Muscle layer of duodenum (tissue), 2 donors: Measurements from ENCODE around the gene CHTF18.
A peak's percentile ranks its signal among the peaks of the same experiment; 100 is the strongest.

Source experiments
- H3K27ac ChIP-seq: one replicate; pipeline ENCODE4 v1.7.0; 2013; ENCODE audit warnings: mild to moderate bottlenecking, low read length
- H3K27me3 ChIP-seq: one replicate; pipeline ENCODE4 v1.7.0; 2013; ENCODE audit warnings: low read depth, mild to moderate bottlenecking, control low read depth, low read length
- H3K36me3 ChIP-seq, 2 donors: one replicate each; pipeline ENCODE4 v1.7.0; 2013; ENCODE audit warnings: low read length in 2 of 2, control low read depth in 1 of 2, mild to moderate bottlenecking in 1 of 2; ENCODE audit not compliant: insufficient read depth in 2 of 2, control insufficient read depth in 1 of 2
- H3K4me1 ChIP-seq, 2 donors: one replicate each; pipeline ENCODE4 v1.7.0; 2013; ENCODE audit warnings: low read length in 2 of 2, mild to moderate bottlenecking in 2 of 2, control low read depth in 1 of 2, moderate library complexity in 1 of 2; ENCODE audit not compliant: insufficient read depth in 2 of 2, control insufficient read depth in 1 of 2
- H3K4me3 ChIP-seq, 2 donors: one replicate each; pipeline ENCODE4 v1.7.0; 2013; ENCODE audit warnings: low read length in 2 of 2, low read depth in 1 of 2, mild to moderate bottlenecking in 1 of 2
- H3K9me3 ChIP-seq, 2 donors: one replicate each; pipeline ENCODE4 v1.7.0; 2013; ENCODE audit warnings: low read length in 2 of 2, control low read depth in 1 of 2, mild to moderate bottlenecking in 1 of 2; ENCODE audit not compliant: control insufficient read depth in 1 of 2
- donor health status: healthy.

CHTF18 gene

DNA sequence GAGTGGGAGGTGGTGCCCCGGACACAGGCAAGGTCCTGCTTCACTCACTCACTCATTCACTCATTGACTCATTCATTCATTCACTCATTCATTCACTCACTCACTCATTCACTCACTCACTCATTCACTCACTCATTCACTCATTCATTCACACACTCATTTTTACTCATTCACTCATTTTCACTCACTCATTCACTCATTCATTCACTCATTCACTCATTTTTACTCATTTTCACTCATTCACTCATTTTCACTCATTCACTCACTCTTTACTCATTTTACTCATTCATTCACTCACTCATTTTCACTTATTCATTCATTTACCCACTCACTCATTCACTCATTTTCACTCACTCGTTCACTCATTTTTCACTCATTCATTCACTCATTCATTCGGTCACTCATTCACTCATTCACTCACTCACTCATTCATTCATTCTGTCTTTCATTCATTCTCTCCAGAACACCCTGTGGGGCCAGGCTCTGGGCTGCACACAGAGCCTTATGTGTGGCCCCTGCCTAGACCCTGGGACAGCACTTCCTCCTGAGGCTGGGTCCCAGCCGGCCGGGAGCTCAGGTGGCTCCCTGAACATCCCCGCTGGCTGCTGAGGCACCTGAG lies 9.4 kb upstream of the CHTF18 start:
- no peaks in the 10 kb centered on the region for H3K27me3 ChIP-seq

DNA sequence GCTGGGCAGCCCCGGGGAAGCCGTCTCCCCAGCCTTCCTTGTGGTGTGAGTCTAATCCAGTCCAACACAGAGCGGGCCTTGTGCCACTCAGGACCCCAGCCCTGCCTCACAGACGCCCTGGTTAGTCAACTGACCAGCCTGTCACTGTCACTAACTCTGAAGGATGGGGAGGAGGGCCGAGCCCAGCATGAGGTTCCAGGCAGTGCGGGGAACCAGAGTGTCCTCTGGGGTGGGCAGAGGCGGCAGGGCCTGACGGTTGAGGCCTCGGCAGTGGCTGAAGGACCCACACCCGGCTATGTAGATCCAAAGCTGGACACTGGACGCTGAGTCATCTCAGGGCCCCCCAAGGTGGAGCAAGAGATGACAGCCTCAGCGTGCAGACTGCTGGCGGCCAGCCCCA lies 8.9 kb upstream of the CHTF18 start:
- Histone ChIP-seq H3K4me3 (no peak overlapping the region), H3K9me3 (no peaks in the 10 kb centered on the region), H3K36me3 (no peaks in the 10 kb centered on the region), H3K4me1 (peaks cover 0 to 5% of the 10 kb centered on the region in 2 donors), H3K27ac (no peak overlapping the region), H3K27me3 (no peaks in the 10 kb centered on the region)

More for the DNA sequence above, 9.4 kb upstream of the CHTF18 start:
- no peak overlapping the region for H3K27ac ChIP-seq
- H3K4me3 ChIP-seq: no peak overlapping the region
- no peaks in the 10 kb centered on the region for H3K9me3 ChIP-seq
- no peaks in the 10 kb centered on the region for H3K36me3 ChIP-seq
- H3K4me1 ChIP-seq: peaks cover 0 to 5% of the 10 kb centered on the region in 2 donors

DNA sequence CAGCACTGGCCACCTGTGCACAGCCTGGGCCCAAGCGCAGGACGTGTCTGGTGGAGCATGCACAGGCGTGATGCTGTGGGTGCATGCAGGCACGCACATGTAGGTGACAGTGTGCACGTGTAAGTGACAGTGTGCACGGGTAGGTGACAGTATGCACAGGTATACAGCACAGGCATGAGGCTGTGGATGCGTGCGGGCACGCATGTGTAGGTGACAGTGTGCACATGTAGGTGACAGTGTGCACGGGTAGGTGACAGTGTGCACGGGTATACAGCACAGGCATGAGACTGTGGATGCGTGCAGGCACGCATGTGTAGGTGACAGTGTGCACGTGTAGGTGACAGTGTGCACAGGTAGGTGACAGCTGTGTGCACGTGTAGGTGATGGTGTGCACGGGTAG lies 8.1 kb upstream of the CHTF18 start:
- Histone ChIP-seq H3K27me3 (no peaks in the 10 kb centered on the region), H3K4me3 (no peak overlapping the region), H3K9me3 (no peaks in the 10 kb centered on the region), H3K4me1 (peaks cover 0 to 5% of the 10 kb centered on the region in 2 donors), H3K27ac (no peak overlapping the region), H3K36me3 (no peaks in the 10 kb centered on the region)

GRCh38 chr16:781346-782010 lies 6.9 kb upstream of the CHTF18 start:
- Histone ChIP-seq H3K27me3 (no peaks in the 10 kb centered on the region), H3K27ac (no peak overlapping the region)

GRCh38 chr16:782258-782657 lies 6.2 kb upstream of the CHTF18 start:
- Histone ChIP-seq H3K36me3 (peaks cover 0 to 6% of the 10 kb centered on the region in 2 donors), H3K4me1 (peaks cover 0 to 11% of the 10 kb centered on the region in 2 donors), H3K27me3 (no peaks in the 10 kb centered on the region), H3K4me3 (no peak overlapping the region), H3K9me3 (no peaks in the 10 kb centered on the region), H3K27ac (no peak overlapping the region)

More at GRCh38 chr16:781346-782010, 6.9 kb upstream of the CHTF18 start:
- Histone ChIP-seq H3K4me1 (peaks cover 0 to 5% of the 10 kb centered on the region in 2 donors), H3K9me3 (no peaks in the 10 kb centered on the region), H3K4me3 (no peak overlapping the region), H3K36me3 (peaks cover 0 to 6% of the 10 kb centered on the region in 2 donors)

DNA sequence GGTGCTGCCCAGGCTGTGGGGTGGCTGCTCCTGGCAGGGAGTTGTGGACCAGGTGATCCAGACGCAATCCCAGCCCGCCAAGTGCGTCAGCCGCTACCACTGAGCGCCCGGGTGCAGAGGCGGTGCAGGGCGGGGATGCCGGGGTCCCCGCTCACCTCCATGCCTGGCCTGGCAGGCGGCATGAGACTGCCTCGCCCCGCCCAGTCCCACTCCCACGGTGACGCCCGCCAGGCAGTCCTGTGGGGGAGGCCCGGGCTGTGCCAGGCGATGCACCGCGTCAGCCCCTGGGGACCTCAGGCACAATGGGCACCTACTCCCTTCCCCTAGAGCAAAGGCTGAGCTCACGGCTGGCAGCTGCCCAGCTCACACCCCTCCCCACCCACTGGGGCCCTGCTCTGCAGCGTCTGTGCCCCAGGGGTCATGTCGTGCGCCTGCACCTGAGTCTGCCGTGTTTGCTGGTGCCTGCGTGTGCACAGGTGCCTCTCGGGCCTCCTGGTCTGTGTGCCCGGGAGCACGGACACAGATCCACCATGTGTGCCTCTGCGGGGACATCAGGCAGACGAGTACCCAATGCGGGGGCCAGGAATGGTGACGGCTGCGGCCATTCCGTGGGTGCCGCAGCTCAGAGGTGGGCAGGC lies 5.5 kb upstream of the CHTF18 start:
- Histone ChIP-seq H3K9me3 (no peaks in the 10 kb centered on the region), H3K4me3 (no peak overlapping the region), H3K27me3 (no peaks in the 10 kb centered on the region), H3K4me1 (peaks cover 0 to 16% of the 10 kb centered on the region in 2 donors), H3K27ac (no peak overlapping the region), H3K36me3 (peaks cover 0 to 6% of the 10 kb centered on the region in 2 donors)

DNA sequence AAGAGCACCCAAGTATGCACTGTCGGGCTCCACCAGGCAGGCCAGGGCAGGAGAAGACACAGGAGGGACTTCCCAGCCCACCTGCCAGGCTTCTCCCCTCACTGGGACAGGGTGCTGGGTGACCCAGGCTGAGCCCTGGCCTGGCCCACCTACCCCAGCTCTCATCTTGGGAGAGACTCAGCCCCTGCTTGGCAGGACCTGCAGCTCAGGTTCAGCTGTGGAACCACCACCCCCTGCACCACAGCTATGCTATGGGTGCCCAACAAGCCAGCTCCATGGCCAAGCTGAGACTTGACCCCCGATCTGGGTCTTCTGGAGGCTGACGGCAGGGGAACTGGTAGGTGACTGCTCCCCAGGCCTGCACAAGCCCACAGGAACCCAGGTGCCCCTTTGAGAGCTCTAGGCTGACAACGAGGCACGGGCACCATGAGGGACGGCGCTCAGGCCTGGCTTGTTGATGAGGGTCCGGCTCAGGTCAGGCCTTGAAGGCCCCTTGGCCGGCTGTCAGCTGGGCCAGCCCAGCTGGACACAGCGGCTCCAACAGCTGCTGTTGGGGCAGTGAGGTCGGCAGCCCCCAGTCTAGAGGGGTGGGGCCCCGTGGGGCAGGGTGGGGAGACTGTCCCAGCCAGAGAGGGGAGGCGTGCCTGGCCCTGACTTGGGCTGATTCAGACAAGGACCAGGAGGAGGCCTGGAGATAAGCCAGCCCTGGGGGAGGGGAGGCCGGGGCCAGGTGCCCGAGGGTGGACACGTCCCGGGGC lies 4.8 kb upstream of the CHTF18 start:
- Histone ChIP-seq H3K27ac (no peak overlapping the region), H3K4me3 (no peak overlapping the region), H3K4me1 (peaks cover 0 to 16% of the 10 kb centered on the region in 2 donors), H3K36me3 (peaks cover 0 to 6% of the 10 kb centered on the region in 2 donors), H3K9me3 (no peaks in the 10 kb centered on the region), H3K27me3 (no peaks in the 10 kb centered on the region)

DNA sequence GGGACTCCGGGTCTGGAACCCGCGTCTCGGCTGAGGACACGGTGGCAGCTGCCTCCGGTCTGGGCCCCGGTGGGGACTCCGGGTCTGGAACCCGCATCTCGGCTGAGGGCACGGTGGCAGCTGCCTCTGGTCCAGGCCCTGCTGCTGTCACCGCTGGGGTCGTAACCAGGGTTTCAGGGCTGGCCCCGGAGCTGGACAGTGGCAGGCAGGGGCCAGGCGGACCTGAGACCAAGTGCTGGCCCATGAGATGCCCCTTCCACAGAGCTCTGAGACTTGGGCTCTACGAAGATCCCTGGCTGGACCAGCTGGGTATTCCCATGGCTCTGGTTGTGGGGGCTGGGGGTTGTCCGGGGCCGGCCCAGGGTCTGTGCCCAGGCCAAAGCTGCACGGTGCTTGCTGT lies 4.0 kb upstream of the CHTF18 start:
- peaks cover 0 to 24% of the 10 kb centered on the region in 2 donors for H3K4me1 ChIP-seq

GRCh38 chr16:785563-786535 lies 2.6 kb upstream of the CHTF18 start:
- H3K27me3 ChIP-seq: no peaks in the 10 kb centered on the region
- H3K4me3 ChIP-seq: no peak overlapping the region
- H3K4me1 ChIP-seq: peaks cover 0 to 27% of the 10 kb centered on the region in 2 donors
- no peaks in the 10 kb centered on the region for H3K9me3 ChIP-seq
- H3K36me3 ChIP-seq: peaks cover 0 to 9% of the 10 kb centered on the region in 2 donors
- no peak overlapping the region for H3K27ac ChIP-seq

More for the DNA sequence above, 4.0 kb upstream of the CHTF18 start:
- no peaks in the 10 kb centered on the region for H3K9me3 ChIP-seq
- peaks cover 0 to 6% of the 10 kb centered on the region in 2 donors for H3K36me3 ChIP-seq
- H3K27me3 ChIP-seq: no peaks in the 10 kb centered on the region
- H3K27ac ChIP-seq: no peak overlapping the region
- H3K4me3 ChIP-seq: no peak overlapping the region

GRCh38 chr16:787321-787966 lies 976 bp upstream of the CHTF18 start:
- Histone ChIP-seq H3K27ac (no peak overlapping the region), H3K36me3 (peaks cover 0 to 12% of the 10 kb centered on the region in 2 donors), H3K27me3 (no peaks in the 10 kb centered on the region), H3K4me1 (peaks cover 0 to 27% of the 10 kb centered on the region in 2 donors), H3K4me3 (peak overlapping the region; percentile 86 to 96), H3K9me3 (no peaks in the 10 kb centered on the region)
